CD14-positive monocyte (primary cell): ENCODE results near the gene SUGCT. TPM values are rescaled to one million over a fixed set of nuclear protein-coding genes. Genes with fewer than 3 reads are reported as not detected.

Experiments used
- DNase-seq, 3 donors: peaks; one replicate each; pipeline ENCODE4 v3.0.0-alpha.2; 2011 to 2022
- H2AFZ ChIP-seq: 2 replicates; pipeline ENCODE4 v1.6.0; 2012; ENCODE audit warnings: mild to moderate bottlenecking, low read depth, low read length, inconsistent platforms; ENCODE audit not compliant: insufficient read depth, poor library complexity, severe bottlenecking
- H3K27ac ChIP-seq, 2 donors: 1 replicate in 1 of 2; 2 replicates in 1 of 2; pipeline ENCODE4 v1.5.1; 2012 to 2013; ENCODE audit warnings: low read length in 2 of 2, control low read depth in 1 of 2, inconsistent platforms in 1 of 2, low read depth in 1 of 2, mild to moderate bottlenecking in 1 of 2
- H3K27me3 ChIP-seq, 2 donors: one replicate each; pipeline versions ENCODE4 v1.6.0 to v1.6.1; 2011 to 2013; ENCODE audit warnings: low read length in 2 of 2; ENCODE audit not compliant: control insufficient read depth in 2 of 2, insufficient read depth in 2 of 2
- H3K36me3 ChIP-seq, 2 donors: replicated peaks in 1 of 2; 1 replicate in 1 of 2; 2 replicates in 1 of 2; pipeline versions ENCODE4 v1.5.1 to v1.6.1; 2012 to 2013; ENCODE audit warnings: low read length in 2 of 2, control low read depth in 1 of 2, inconsistent platforms in 1 of 2, mild to moderate bottlenecking in 1 of 2; ENCODE audit not compliant: insufficient read depth in 2 of 2, control insufficient read depth in 1 of 2
- H3K4me1 ChIP-seq, 2 donors: 1 replicate in 1 of 2; 2 replicates in 1 of 2; pipeline versions ENCODE4 v1.5.1 to v1.6.1; 2012 to 2013; ENCODE audit warnings: low read length in 2 of 2, control low read depth in 1 of 2, inconsistent platforms in 1 of 2, mild to moderate bottlenecking in 1 of 2, moderate library complexity in 1 of 2; ENCODE audit not compliant: insufficient read depth in 2 of 2, control insufficient read depth in 1 of 2
- H3K4me2 ChIP-seq: replicated peaks from 2 replicates; pipeline ENCODE3; 2012; ENCODE audit warnings: low read length, moderate library complexity, mild to moderate bottlenecking; ENCODE audit not compliant: poor library complexity, severe bottlenecking; ENCODE audit errors: extremely low read depth
- H3K4me3 ChIP-seq, 3 experiments: fragments of 200-600 bp in 1 of 3; sonication (generic) in 1 of 3; replicated peaks in 1 of 3; 1 replicate in 2 of 3; 2 replicates in 1 of 3; pipeline ENCODE4 v1.5.1; 2011 to 2013; ENCODE audit warnings: low read length in 3 of 3, mild to moderate bottlenecking in 3 of 3, control low read depth in 2 of 3, low read depth in 2 of 3, inconsistent platforms in 1 of 3, moderate library complexity in 1 of 3
- H3K79me2 ChIP-seq: 2 replicates; pipeline ENCODE4 v1.6.0; 2012; ENCODE audit warnings: mild to moderate bottlenecking, control low read depth, inconsistent platforms, low read length, moderate library complexity; ENCODE audit not compliant: insufficient read depth
- H3K9ac ChIP-seq: 2 replicates; pipeline ENCODE4 v1.6.0; 2017; ENCODE audit warnings: low read length, mild to moderate bottlenecking; ENCODE audit not compliant: insufficient read depth, poor library complexity, severe bottlenecking
- H3K9me3 ChIP-seq, 2 donors: replicated peaks in 1 of 2; 1 replicate in 1 of 2; 2 replicates in 1 of 2; pipeline versions ENCODE4 v1.5.1 to v1.6.1; 2012 to 2013; ENCODE audit warnings: low read length in 2 of 2, control low read depth in 1 of 2; ENCODE audit not compliant: control insufficient read depth in 1 of 2, insufficient read depth in 1 of 2
- H4K20me1 ChIP-seq: 2 replicates; pipeline ENCODE4 v1.6.0; 2012; ENCODE audit warnings: mild to moderate bottlenecking, low read length, control low read depth, moderate library complexity; ENCODE audit not compliant: insufficient read depth
- H3K27ac Mint-ChIP-seq, 7 donors: one replicate each; pipeline ENCODE4 v1.8.0; 2020; ENCODE audit warnings: mild to moderate bottlenecking in 7 of 7, mixed read lengths in 7 of 7, moderate library complexity in 6 of 7, inconsistent platforms in 2 of 7
- H3K27me3 Mint-ChIP-seq, 3 donors: one replicate each; pipeline ENCODE4 v1.8.0; 2021 to 2022; ENCODE audit warnings: low read depth in 3 of 3, mild to moderate bottlenecking in 3 of 3, mixed read lengths in 3 of 3, moderate library complexity in 3 of 3, inconsistent platforms in 1 of 3
- H3K36me3 Mint-ChIP-seq, 2 donors: one replicate each; pipeline ENCODE4 v1.8.0; 2020; ENCODE audit warnings: mixed read lengths in 2 of 2, inconsistent platforms in 1 of 2, mild to moderate bottlenecking in 1 of 2
- H3K4me1 Mint-ChIP-seq: one replicate; pipeline ENCODE4 v1.8.0; 2020; ENCODE audit warnings: mild to moderate bottlenecking, mixed read lengths
- H3K4me3 Mint-ChIP-seq, 2 donors: one replicate each; pipeline ENCODE4 v1.8.0; 2020; ENCODE audit warnings: mild to moderate bottlenecking in 2 of 2, mixed read lengths in 2 of 2, moderate library complexity in 1 of 2
- H3K9me3 Mint-ChIP-seq, 7 donors: one replicate each; pipeline ENCODE4 v1.8.0; 2020 to 2022; ENCODE audit warnings: mixed read lengths in 7 of 7, mild to moderate bottlenecking in 6 of 7, moderate library complexity in 6 of 7, inconsistent platforms in 2 of 7
- CTCF ChIP-seq: fragments of 200-600 bp; IDR thresholded peaks from one replicate; pipeline ENCODE4 v1.8.0; 2022; ENCODE audit warnings: antibody characterized with exemption, mild to moderate bottlenecking
- WGBS: methylation state at CpG from one replicate; pipeline ENCODE4 v1.1.5; 2013; ENCODE audit warnings: missing lambda C conversion rate; ENCODE audit not compliant: insufficient coverage; 5-methylcytosine and 5-hydroxymethylcytosine counted together
- intact Hi-C, 2 donors: fragments of 100-400 bp; cut with micrococcal nuclease; formaldehyde crosslinking; loops; one replicate each; pipeline versions ENCODE4 v1.15.0 to v1.15.1; 2023
- polyA plus RNA-seq, 3 donors: library from polyadenylated mRNA; depleted of rRNA in 1 of 3; unstranded in 2 of 3; stranded (reverse) in 1 of 3; fragments of 300-500 nt in 2 of 3; fragments of >200 nt in 1 of 3; fragmentation: Illumina TruSeq in 2 of 3; gene quantifications; 1 replicate in 2 of 3; 2 replicates in 1 of 3; pipeline ENCODE4 v1.2.3, GENCODE V29; 2012 to 2021

Gene SUGCT
- polyA plus RNA-seq, 3 donors, result not detected

- Histone ChIP-seq H3K36me3 (no peaks in the 10 kb centered on the region), H3K27me3 (no peaks in the 10 kb centered on the region), H3K27ac (no peak overlapping the region), H3K9ac (no peak overlapping the region), H3K4me3 (no peak overlapping the region), H3K9me3 (peaks cover 0 to 5% of the 10 kb centered on the region in 2 donors), H2AFZ (no peak overlapping the region), H3K79me2 (no peaks in the 10 kb centered on the region), H4K20me1 (no peaks in the 10 kb centered on the region), H3K4me2 (no peak overlapping the region), H3K4me1 (no peaks in the 10 kb centered on the region)
- Mint-ChIP-seq H3K4me1 (no peaks in the 10 kb centered on the region), H3K9me3 (peaks cover 7 to 15% (median 8%) of the 10 kb centered on the region in 7 donors), H3K27me3 (peaks cover 0 to 2% (median 0%) of the 10 kb centered on the region in 3 donors), H3K36me3 (no peaks in the 10 kb centered on the region), H3K4me3 (no peak overlapping the region), H3K27ac (no peak overlapping the region)
- intact Hi-C loops, result no loop called here
- TF ChIP-seq CTCF, result no peak
- no peak for DNase-seq
- WGBS, result no CpG with 5 or more reads among the region's 1 CpG
Observed at GRCh38 chr7:40382145-40382544, 247.3 kb downstream of the SUGCT start.

GRCh38 chr7:40393660-40394059 lies 258.9 kb downstream of the SUGCT start:
- H3K4me2 ChIP-seq, result no peak overlapping the region
- H3K27ac Mint-ChIP-seq, result no peak overlapping the region
- no peaks in the 10 kb centered on the region for H3K4me1 Mint-ChIP-seq
- no peak overlapping the region for H3K27ac ChIP-seq
- no peak overlapping the region for H3K4me3 Mint-ChIP-seq
- no peaks in the 10 kb centered on the region for H3K27me3 Mint-ChIP-seq
- DNase-seq, result no peak
- no peaks in the 10 kb centered on the region for H3K36me3 Mint-ChIP-seq
- H4K20me1 ChIP-seq, result no peaks in the 10 kb centered on the region
- H3K9ac ChIP-seq, result no peak overlapping the region
- intact Hi-C loops, result no loop called here
- peaks cover 0 to 5% (median 2%) of the 10 kb centered on the region in 7 donors for H3K9me3 Mint-ChIP-seq
- TF ChIP-seq CTCF, result no peak
- no peaks in the 10 kb centered on the region for H3K27me3 ChIP-seq
- 77% methylated on average over 3 of the region's 3 CpGs for WGBS
- H3K4me3 ChIP-seq, result no peak overlapping the region
- no peaks in the 10 kb centered on the region for H3K36me3 ChIP-seq
- H3K79me2 ChIP-seq, result no peaks in the 10 kb centered on the region
- H2AFZ ChIP-seq, result no peak overlapping the region
- H3K4me1 ChIP-seq, result no peaks in the 10 kb centered on the region
- H3K9me3 ChIP-seq, result no peaks in the 10 kb centered on the region
